ENCODE measurements around the gene INSIG1.

INSIG1 gene

DNA sequence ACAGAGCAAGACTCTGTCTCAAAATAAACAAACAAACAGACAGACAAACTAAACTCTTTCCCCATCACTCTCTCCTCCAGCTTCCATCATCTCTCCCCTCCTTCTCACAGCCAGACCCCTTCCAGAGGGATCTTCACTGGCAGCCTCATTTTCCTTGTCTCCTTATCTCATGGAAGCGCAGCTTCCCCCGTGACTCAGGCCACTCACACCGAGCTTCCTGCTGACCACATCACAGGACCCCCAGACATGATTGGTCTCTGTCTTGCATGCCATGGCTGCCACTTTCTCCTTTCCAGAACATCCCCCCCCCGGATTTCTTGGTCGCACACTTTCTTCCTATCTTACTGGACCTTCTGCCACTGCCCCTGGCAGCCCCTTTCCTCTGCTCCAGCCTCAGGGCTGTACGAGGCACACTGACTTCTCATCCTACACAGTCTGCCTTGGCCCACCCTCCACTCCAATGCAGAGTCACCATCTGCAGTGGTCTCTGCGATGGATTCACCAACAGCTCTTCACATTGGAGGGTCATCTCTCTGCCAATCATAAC is 4.9 kb upstream of the INSIG1 start:
- Mint-ChIP-seq H3K4me1 (peaks cover 8% of the 10 kb centered on the region), H3K9me3 (peaks cover 5% of the 10 kb centered on the region), H3K36me3 (ENCODE audit: low read depth) (no peaks in the 10 kb centered on the region), H3K27ac (no peak overlapping the region), H3K4me3 (peak overlapping the region in 1 of 3 experiments; percentile 10), H3K27me3 (ENCODE audit: low read depth) (peaks cover 8% of the 10 kb centered on the region)
- TF ChIP-seq, protein P1, sequence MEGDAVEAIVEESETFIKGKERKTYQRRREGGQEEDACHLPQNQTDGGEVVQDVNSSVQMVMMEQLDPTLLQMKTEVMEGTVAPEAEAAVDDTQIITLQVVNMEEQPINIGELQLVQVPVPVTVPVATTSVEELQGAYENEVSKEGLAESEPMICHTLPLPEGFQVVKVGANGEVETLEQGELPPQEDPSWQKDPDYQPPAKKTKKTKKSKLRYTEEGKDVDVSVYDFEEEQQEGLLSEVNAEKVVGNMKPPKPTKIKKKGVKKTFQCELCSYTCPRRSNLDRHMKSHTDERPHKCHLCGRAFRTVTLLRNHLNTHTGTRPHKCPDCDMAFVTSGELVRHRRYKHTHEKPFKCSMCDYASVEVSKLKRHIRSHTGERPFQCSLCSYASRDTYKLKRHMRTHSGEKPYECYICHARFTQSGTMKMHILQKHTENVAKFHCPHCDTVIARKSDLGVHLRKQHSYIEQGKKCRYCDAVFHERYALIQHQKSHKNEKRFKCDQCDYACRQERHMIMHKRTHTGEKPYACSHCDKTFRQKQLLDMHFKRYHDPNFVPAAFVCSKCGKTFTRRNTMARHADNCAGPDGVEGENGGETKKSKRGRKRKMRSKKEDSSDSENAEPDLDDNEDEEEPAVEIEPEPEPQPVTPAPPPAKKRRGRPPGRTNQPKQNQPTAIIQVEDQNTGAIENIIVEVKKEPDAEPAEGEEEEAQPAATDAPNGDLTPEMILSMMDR (IDR thresholded peaks at IDR 0.05; ENCODE audit: unreplicated experiment in 3 of 3) = no peak

DNA sequence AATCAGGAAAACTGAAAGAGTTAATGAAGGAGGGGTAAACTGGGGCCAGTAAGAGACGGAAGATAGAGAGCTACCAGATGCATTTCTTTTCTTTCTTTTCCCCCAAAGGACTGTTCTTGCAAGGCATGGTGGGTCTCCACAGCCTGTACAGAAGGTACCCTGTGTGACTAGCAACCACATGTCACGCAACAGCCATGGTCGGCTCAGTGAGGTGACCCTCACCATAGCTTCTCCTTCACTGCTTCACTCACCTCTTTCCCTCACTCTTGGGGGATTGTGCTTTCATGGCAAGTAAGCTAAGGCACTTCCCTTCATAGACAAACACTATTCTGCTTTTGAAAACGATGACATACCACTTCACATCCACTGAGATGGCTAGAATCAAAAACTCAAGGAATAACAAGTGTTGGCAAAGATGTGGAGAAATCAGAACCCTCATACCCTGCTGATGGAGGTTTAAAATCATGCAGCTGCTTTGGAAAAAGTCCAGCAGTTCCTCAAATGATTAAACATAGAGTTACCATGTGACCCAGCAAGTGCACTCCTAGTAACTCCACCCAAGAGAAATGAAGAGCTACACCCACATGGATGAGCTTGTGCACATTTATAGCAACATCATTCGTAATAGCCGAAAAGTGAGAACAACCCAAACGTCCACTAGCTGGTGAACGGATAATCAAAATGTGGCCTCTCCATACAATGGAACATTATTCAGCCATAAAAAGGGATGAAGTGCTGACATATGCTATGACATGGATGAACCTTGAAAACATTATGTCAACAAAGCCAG is 3.8 kb upstream of the INSIG1 start:
- Mint-ChIP-seq H3K27ac (no peak overlapping the region), H3K36me3 (ENCODE audit: low read depth) (no peaks in the 10 kb centered on the region), H3K4me1 (peaks cover 13% of the 10 kb centered on the region), H3K9me3 (peaks cover 2% of the 10 kb centered on the region), H3K27me3 (ENCODE audit: low read depth) (peaks cover 8% of the 10 kb centered on the region), H3K4me3 (peak overlapping the region in 1 of 3 experiments; percentile 49)
- TF ChIP-seq, protein P1 (IDR thresholded peaks at IDR 0.05; ENCODE audit: unreplicated experiment in 3 of 3) = no peak

DNA sequence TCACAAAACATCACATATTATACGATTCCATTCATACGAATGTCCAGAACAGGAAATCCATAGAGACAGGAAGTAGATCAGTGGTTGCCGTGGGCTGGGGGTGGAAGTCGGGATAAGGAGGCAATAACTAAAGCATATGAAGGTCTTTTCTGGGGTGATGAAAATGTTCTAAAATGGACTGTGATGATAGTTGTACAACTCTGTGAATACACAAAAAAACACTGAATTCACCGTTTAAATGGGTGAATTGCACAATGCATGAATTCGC is 3.2 kb upstream of the INSIG1 start:
- H3K4me3 Mint-ChIP-seq = peak overlapping the region in 1 of 3 experiments; percentile 43
- H3K36me3 Mint-ChIP-seq (ENCODE audit: low read depth) = no peaks in the 10 kb centered on the region
- peaks cover 8% of the 10 kb centered on the region for H3K27me3 Mint-ChIP-seq (ENCODE audit: low read depth)
- peaks cover 19% of the 10 kb centered on the region for H3K4me1 Mint-ChIP-seq
- H3K9me3 Mint-ChIP-seq = peaks cover 2% of the 10 kb centered on the region
- TF ChIP-seq, protein P1 (IDR thresholded peaks at IDR 0.05; ENCODE audit: unreplicated experiment in 3 of 3) = no peak
- no peak overlapping the region for H3K27ac Mint-ChIP-seq

DNA sequence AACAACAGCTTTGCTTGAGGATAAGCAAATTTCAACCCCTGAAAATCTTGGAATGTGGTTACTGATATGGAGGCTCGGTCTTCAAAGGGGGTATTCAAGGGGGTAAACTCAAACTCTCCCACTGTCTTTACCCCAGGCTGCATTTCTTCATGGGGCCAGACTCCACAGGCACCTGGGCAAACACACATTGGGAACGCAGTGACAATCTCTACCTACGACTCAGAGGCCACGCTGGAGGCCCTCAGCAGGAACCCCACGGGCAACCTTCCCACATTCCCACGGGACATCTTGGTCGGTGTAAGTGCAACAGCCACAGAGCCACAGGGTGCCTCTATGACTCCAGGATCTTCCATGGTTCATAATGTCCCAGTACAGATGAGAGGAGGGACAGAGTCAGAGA is 2.2 kb upstream of the INSIG1 start:
- Mint-ChIP-seq H3K4me3 (peak overlapping the region; percentile 73 to 86 (median 81)), H3K27ac (peak overlapping the region in 1 of 3 experiments; percentile 41), H3K4me1 (peaks cover 28% of the 10 kb centered on the region), H3K9me3 (peaks cover 2% of the 10 kb centered on the region), H3K36me3 (ENCODE audit: low read depth) (peaks cover 3% of the 10 kb centered on the region), H3K27me3 (ENCODE audit: low read depth) (peaks cover 8% of the 10 kb centered on the region)
- TF ChIP-seq, protein P1 (IDR thresholded peaks at IDR 0.05; ENCODE audit: unreplicated experiment in 3 of 3) = no peak

DNA sequence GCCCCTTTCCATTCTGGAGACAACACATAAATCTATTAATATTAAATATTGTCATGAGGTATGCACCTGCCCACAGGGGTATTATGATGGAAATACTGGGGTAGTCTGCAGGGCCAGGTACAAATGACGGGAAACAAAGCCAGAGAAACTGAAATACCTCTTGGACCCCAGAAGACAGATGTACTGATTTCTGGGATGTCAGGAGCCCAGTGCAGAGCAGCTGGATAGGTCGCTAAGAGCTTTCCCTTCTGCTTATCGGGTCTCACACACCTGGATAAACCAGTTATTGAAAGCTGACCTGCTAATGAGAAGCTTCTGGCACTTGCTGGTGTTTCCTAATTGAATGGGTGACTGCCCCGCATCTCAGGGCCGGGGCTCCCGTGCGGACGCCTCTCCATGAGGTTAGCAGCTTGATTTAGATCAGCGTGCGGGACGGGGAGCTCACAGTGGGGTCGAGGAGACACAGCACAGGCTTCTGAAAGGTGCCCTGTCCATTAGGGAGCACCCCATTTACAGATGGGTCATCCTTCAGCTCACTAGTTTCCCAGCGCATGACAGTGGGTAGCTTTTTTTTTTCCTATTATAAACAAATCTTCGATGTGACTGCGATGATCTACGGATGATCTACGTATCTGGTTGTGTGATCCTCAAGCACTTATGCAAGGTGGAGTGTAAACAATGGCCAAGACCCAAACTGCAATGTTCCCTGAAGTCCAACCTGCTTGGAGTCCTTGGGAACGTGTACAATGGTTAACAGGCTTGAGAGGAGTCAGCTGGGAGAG is 1.5 kb upstream of the INSIG1 start:
- Mint-ChIP-seq H3K9me3 (peaks cover 2% of the 10 kb centered on the region), H3K4me3 (peak overlapping the region; percentile 73 to 86 (median 81)), H3K36me3 (ENCODE audit: low read depth) (peaks cover 3% of the 10 kb centered on the region), H3K27me3 (ENCODE audit: low read depth) (peaks cover 8% of the 10 kb centered on the region), H3K27ac (peak overlapping the region; percentile 75 to 91 (median 78)), H3K4me1 (peaks cover 35% of the 10 kb centered on the region)
- TF ChIP-seq, protein P1 (IDR thresholded peaks at IDR 0.05; ENCODE audit: unreplicated experiment in 3 of 3) = no peak
